ENCODE measurements around the gene CADPS2.

The CADPS2 gene

GRCh38 chr7:122517576-122517975, 368.7 kb downstream of the CADPS2 start:
- no peak for DNase-seq

DNA sequence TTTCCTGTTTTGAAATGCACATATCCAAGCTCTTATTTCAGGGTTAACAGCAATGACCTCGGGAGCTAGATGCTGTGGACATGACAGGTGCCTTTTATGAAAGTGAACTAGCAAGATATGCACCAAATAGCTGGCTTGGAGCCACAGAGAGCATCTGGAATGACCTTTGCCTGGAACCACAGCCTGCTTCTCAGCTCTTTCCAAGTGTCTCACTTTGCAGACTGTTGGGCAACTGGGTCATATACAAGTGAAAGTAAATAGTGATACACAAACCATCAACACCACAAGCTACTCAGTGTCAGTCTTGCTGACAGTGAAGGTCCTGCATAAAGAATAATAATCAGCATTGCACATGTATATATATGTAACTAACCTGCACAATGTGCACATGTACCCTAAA, 370.9 kb downstream of the CADPS2 start:
- DNase-seq = no peak

DNA sequence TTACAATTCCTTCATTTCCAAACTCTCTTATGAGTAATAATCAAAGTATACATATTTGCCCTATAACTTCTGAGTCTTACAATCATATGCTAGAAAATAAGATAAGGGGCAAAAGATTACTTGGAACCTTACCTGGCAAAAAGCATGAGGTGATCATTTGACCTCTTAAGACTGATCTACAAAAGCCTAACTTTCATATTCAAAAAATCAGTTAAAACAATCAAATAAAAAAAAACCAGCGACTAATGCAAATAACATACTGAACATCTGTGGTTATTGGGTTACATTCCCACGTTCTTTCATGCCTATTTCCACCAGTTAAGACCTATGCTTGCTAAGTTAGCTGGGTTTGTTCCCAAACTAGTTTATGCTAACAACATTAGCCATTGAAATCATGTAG, 375.0 kb downstream of the CADPS2 start:
- no peak for DNase-seq

- DNase-seq = no peak
Observed at GRCh38 chr7:122507591-122507990, 378.7 kb downstream of the CADPS2 start.

DNA sequence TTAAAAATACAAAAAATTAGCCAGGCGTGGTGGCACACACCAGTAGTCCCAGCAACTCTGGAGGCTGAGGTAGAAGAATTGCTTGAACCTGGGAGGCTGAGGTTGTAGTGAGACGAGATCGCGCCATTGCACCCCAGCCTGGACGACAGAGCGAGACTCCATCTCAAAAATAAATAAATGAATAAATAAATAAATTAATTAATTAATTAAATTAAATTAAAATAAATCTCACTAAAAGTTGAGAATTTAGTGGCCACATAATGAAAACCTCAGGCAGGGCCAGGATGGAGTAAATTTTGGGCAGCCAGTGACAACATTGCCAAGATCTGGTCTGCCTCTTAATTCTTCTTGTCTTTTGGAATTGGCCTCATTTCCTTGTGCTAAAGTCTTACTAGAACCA, 394.3 kb downstream of the CADPS2 start:
- DNase-seq = no peak

- no peak for DNase-seq
Observed at GRCh38 chr7:122488241-122488640, 398.0 kb downstream of the CADPS2 start.

DNA sequence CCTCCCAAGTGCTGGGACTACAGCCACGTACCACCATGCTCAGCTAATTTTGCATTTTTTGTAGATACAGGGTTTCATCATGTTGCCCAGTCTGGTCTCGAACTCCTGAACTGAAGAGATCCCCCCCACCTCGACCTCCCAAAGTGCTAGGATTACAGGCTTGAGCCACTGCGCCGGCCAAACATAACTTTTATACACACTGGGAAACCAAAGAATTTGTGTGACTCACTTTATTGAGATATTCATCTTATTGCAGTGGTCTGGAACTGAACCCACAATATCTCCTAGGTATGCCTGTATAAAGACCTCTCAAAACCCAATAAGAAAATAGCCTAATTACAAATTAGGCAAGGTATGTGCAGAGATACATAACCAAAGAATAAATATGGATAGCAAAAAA, 399.1 kb downstream of the CADPS2 start:
- DNase-seq = no peak

DNA sequence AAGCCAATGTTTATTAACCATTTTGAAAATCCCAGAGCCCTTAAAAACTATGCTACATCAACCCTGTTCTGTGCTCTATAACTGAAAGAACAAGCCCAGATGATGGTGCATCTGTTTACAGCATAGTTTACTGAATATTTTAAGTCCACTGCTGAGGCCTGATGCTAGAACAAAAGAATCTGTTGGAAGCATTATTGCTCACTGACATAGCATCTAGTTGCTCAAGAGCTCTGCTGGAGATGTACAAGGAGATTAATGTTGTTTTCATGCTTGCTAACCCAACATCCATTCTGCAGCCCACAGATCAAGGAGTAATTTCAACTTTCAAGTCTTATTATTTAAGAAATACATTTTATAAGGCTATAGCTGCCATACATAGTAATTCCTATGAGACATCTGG, 400.4 kb downstream of the CADPS2 start:
- no peak for DNase-seq

GRCh38 chr7:122482212-122482611, 404.0 kb downstream of the CADPS2 start:
- DNase-seq = no peak

GRCh38 chr7:122470859-122471258, 415.4 kb downstream of the CADPS2 start:
- no peak for DNase-seq

GRCh38 chr7:122468945-122469344, 417.3 kb downstream of the CADPS2 start:
- DNase-seq = no peak

GRCh38 chr7:122467661-122468449, 418.4 kb downstream of the CADPS2 start:
- no peak for DNase-seq

DNA sequence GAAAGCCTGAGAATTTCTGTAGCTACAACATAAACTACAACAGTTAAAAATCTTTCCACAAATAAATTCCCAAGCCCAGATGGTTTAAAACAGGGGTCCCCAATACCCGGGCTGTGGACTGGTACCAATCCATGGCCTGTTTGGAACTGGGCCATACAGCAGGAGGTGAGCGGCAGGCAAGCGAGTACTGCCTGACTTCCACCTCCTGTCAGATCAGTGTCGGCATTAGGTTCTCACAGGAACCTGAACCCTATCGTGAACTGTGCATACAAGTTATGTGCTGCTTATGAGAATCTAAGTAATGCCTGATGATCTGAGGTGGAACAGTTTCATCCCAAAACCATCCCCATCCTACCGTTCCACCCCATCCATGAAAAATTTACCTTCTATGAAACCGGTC, 421.0 kb downstream of the CADPS2 start:
- no peak for DNase-seq

- DNase-seq = no peak
Observed at GRCh38 chr7:122463631-122464030, 422.6 kb downstream of the CADPS2 start.

- no peak for DNase-seq
Observed at GRCh38 chr7:122460936-122461335, 425.3 kb downstream of the CADPS2 start.

DNA sequence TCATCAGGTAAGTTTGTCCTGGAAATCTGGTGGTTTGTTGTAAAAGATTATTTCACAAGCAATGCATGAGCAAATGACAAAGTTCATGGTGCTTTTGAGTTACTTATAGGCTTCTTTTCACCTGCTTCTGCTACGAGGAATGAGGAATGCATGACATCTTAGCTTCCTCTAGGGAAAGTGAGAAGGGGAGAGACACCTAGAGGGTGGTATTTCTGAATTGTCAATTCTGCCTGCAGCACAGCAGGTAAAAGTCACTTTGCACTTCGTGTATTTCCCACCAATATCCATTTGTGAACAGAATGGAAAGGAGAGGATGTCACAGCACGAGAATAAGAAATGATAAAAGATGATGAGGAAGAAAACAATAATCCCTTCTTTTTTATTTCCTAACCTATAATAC, 428.3 kb downstream of the CADPS2 start:
- no peak for DNase-seq

- no peak for DNase-seq
Observed at GRCh38 chr7:122457325-122457724, 428.9 kb downstream of the CADPS2 start.

DNA sequence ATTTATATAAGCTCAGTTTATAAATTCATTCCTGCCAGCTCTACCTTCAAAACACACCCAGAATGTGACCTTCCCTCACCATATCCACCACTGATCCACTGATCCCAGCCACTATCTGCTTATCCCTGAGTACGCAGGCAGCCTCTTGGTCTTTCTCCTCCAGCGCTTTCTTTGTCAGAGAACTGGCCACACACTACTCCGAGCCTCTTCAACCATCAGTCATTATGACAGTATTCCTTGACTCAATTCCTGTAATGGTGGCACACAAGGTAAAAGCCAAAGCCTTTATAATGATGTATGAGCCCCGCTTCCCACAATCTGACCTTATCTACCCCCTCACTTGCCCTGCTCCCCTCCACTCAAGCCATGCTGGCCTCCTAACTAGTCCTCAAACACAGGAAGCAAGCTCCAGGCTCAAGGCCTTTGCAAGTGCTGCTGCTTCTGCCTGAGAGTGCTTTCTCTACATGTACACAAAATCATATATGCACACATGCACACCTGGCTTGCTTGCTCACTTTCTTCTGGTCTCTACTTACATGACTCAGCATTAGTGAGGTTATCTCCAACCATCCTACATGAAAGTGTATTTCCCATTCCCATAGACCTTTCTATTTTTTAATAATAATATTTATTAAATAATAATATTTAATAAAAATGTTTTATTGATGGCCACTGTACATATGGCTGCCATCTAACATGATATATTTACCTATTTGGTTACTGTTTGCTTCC, 431.3 kb downstream of the CADPS2 start:
- no peak for DNase-seq

DNA sequence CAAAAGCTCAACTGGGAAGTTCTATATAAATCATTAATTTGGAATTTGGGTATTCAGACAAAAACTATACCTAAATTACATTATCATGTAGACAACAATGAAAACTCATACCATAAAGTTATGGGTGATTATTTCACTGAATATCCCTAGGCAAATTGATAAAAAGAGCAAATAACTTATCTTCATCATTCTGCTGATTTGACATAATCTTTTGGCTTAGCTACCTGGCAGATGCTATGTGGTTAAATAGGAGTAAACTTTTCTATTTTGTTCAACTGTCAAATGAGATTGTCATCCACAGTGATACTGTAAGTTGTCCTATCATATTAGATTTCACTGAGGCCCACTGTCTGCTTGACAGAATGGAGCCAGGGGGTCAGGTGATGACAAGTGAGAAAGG, 432.8 kb downstream of the CADPS2 start:
- no peak for DNase-seq

- DNase-seq = no peak
Observed at GRCh38 chr7:122448893-122449589, 437.2 kb downstream of the CADPS2 start.

DNA sequence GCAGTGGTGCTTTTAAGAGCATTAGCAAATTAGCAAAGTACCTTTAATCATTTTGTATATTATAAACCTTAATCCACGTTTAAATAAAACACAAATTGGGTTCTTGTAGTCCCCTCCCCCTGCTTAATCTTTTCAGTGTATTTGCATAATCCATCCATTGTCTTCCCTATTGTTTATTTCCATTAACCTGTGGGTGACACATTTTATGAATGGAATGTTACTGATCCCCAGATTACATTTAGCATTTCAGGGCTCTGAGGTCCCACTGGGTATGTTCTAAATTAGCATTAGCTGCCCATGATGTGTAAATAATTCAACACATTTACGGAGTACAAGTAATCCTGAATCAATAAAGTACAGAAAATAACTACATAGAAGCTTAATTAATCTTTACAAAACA, 443.3 kb downstream of the CADPS2 start:
- DNase-seq = no peak

DNA sequence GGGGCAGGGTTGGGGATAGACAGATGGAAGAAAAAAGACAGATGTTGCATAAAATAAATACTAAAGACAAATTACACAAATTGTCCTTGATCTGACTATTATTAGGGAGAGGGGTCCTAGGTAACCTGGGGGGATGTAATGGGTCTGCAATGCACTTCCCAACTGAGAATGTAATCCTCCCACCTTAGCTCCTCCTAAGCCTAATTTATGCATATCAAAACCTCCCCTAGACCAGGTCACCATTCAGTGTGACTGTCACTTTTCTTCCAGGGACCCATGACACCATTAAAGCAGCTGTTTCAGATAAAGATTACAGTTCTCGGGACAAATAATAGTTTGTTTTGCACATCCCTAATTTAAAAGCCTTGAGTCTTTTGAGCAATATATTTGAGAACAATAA, 447.8 kb downstream of the CADPS2 start:
- DNase-seq = no peak

DNA sequence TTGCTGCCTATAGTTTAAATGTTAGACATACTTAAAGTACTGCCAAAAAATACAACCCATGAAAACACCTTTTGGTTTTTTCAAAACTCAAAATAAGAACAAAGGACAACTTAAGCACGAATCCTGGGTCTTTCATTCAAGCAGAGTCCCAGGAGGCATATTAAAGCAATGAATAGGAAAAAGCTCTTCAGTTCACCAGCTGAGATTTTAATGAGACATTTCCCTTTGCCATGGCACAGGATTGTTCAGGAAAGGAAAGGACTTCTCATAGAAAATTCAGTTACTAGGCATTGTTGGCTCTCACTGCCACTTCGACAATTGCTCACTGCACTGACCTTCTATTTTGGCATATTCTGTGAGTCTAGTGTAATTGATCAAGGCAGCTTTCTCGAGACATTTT, 448.3 kb downstream of the CADPS2 start:
- no peak for DNase-seq

DNA sequence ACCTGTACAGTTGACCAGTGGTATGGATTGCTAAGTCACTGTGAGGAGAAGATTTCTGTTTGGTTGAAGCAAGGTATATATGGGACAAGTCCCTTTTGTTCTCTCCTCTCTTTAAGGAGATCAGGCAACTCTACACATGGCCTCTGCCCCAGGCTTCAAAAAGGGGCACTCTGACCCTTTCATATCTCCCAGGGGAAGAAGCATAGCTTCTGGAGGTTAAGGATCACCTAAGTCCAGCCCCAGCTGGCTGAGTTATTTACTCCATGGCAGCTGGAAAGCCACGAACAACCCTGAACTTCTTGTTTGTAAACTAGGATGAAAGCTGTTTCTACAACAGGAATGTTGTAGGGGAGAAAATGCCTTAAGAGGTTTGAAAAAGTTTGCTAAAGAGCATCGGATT, 452.5 kb downstream of the CADPS2 start:
- DNase-seq = no peak
